ENCODE data around the gene TMEM184B.

DNA sequence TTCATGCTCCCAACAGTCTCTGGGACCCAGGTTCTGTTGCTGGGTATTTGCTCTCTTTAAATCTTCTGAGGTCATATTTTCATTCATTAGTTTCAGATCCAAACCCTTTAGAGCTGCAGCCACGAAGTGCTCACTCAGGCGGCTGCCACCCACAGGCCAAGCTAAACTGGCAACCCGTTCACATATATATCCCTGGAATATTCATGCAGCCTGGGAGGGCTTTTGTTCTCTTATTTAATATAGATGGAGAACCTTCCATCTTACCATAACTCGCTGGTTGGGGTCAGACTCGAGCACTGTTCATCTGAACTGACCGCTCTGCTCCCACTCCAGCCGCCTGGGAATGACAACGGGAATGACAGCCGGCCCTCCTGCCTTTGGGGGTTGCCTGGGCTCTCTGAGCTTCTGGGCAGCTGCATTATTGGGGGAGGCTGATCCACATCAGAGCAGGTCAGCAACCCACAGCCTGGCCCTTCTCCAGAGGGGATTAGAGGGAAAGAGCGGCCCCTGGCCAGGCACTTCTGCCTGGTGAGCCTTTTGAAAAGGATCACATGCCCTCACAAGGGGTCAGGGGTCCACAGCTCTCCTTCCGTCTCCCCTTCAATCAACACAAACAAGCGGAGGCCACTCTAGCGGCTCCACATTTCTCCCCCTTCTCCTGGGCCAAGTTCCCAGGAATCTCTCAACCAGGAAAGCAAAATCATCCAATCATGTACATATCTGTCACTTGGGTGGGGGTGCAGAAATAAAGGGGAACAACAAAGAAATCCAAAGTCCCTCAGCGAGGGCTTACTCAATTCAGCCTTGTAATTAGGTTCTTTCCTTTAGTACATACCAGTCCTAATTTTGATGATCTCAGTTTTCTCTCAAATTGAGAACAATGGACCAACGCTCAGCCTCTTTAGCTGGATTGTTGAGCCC, 11.8 kb downstream of the TMEM184B start:
- no peak for TF ChIP-seq CTCF (conservative IDR thresholded peaks at IDR 0.05 in 1 of 2, IDR thresholded peaks at IDR 0.05 in 1 of 2; ENCODE audit: extremely low read depth in 1 of 2, insufficient read depth in 1 of 2, low read depth in 1 of 2, low read length in 2 of 2)
- TF ChIP-seq EZH2 (IDR thresholded peaks at IDR 0.05; ENCODE audit: borderline replicate concordance, low read length): no peak

Data from mammary epithelial cell (primary cell).